AG09319 (cell line): ENCODE measurements around the gene TET3.

Experiments
- DNase-seq: peaks from one replicate; pipeline ENCODE4 v3.0.0-alpha.2; 2010; ENCODE audit warnings: low read depth; ENCODE audit errors: extremely low read depth
- TF ChIP-seq, protein P1 (sequence below): IDR thresholded peaks from 2 replicates; pipeline ENCODE4 v1.5.1; 2011; ENCODE audit warnings: low read depth, mild to moderate bottlenecking, inconsistent platforms, low read length, moderate library complexity

Gene TET3

DNA sequence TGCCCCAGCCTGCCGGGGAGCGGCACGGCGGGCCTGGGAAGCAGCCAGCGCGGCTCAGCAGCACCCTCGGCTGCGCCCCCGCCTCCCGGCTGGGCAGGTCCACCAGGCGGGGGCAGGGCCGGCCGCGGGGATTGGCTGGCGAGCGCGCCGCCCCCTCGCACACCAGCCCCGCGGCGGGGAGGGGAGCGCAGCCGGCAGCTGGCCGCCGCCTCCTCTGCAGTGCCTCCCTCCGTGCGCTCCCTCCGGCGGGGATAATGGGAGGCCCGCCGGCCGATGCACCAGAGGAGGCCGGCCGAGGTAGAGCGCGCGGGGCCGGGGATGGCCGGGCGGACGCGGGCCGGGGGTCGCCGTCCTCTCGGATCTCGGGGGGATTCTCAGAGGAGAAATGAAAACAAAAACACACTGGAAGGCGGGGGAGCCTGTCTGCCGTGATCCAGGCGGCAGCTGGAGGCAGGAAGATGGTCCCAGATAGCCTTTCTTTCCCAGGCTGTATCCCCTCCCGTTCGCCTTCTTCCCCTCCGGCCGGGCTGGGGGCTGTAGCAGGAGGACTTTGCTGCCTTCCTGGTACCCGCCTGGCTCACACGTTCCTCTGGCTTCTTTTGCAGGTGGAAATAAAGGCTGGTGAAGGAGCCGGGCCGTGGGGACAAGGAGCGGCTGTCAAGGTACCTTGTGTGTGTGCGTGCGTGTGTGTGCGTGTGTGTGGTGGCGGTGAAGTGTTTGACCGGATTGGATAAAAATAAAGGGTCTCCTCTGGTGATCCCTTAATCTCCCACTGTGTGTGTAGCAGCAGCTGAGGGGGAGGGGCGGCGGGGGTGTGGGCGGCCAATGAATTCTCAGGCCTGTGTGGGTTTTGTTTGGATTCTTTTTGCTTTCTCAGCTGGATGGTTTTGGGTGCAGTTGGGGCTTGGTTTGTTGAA lies 18.1 kb downstream of the TET3 start:
- peak; percentile 52 for DNase-seq
- TF ChIP-seq, protein P1, sequence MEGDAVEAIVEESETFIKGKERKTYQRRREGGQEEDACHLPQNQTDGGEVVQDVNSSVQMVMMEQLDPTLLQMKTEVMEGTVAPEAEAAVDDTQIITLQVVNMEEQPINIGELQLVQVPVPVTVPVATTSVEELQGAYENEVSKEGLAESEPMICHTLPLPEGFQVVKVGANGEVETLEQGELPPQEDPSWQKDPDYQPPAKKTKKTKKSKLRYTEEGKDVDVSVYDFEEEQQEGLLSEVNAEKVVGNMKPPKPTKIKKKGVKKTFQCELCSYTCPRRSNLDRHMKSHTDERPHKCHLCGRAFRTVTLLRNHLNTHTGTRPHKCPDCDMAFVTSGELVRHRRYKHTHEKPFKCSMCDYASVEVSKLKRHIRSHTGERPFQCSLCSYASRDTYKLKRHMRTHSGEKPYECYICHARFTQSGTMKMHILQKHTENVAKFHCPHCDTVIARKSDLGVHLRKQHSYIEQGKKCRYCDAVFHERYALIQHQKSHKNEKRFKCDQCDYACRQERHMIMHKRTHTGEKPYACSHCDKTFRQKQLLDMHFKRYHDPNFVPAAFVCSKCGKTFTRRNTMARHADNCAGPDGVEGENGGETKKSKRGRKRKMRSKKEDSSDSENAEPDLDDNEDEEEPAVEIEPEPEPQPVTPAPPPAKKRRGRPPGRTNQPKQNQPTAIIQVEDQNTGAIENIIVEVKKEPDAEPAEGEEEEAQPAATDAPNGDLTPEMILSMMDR, result no peak

DNA sequence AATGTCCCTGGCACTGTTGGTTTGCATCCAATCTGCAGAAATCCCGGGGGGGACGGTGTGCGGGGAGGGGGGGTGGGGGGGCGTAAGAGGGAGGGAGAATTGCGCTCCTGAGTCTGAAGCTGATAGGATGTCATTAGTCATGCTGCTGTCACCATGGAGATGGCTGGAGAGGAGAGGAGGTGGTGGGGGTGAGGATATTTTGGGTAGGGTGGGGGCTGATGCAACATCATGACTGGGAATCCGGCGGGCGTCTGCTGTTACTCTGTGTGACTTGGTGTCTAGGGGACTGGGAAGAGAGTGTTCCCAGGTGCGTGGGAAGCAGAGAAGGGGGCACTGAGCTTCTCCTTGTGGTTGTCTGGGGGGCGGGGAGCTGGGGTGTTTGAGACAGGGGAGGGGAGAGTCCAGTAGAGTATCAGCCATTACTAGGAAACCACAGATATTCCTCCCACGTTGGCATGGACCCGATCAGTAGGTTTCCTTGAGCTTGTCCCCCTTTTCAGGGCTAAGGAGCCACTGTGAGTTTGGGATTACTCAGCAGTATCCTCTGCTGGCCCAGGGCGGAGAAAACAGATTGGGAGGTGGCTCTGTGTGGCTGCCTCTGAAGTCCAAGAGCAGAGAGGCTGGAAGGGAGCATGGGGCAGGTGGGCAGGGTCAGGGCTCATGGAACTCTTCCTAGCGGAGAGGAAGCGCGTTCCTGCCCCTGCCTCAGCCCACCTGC lies 18.9 kb downstream of the TET3 start:
- TF ChIP-seq, protein P1, result peak; percentile 19; the same call in 1 of the 2 replicates
- DNase-seq, result peak; percentile 67

DNA sequence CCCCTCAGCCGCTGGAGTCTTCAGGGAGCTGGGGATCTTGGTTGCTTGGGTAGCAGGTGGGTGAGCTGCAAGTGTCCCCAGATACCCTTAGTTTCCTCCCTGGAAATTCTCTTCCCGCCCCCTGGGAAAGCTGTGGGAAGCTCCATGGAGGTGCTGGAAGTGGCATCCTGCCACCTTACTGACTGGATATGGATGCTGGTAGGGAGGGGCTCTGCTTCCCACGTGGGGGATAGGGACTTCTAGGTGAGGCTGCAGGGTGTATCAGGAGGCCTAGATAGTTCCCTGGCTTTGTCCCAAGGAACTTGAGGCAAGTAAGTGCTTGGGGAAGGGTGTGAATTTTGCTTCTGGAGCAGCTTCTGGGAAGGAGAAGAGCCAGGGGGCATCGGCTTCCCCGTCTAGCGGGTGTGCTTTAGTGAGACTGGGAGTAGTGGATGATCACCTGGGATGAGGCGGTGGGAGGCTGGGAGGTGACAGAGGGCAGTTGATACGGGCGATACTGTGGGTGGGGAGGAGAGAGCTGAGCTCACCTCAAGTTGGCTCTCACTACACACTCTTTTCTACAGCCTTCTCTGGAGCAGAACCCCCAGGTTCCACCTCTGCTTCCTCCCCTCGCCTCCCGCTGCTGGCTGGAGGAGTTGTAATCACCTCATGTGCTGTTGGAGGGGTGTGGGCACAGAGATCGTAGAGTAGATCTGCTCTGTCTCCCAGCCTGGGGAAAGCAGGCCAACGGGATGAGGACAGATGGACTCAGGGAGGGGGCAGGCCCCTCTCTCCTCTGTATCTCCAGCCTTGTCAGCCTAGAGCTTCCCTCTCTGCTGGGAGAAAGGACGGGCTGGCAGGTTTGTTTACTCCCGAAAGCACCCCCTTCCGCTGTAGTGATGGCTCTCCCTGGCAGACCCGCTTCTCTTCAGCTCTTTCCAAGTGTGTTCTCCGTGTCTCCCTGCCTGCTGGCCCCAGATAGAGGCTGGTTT lies 19.8 kb downstream of the TET3 start:
- DNase-seq, result no peak

DNA sequence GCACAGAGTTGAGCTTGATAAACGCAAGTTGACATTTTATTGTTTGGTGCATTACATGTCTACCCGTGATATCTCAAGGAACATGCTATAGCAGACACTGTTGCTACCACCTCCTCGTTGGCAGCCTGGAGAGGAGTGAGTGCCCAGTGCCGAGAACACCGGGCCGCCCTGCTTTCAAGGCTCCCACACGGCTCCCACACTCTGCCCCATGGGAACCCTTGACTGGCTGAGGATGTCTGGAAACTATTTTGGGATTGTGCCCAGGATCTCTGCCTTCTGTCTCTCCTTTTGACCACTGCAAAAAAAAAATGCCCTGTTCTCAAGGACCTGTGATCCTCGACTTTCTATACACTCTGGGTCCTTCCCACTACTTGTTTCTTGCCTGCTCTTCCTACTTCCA lies 21.1 kb downstream of the TET3 start:
- DNase-seq, result no peak

More for the DNA sequence above, 19.8 kb downstream of the TET3 start:
- TF ChIP-seq, protein P1, result no peak

DNA sequence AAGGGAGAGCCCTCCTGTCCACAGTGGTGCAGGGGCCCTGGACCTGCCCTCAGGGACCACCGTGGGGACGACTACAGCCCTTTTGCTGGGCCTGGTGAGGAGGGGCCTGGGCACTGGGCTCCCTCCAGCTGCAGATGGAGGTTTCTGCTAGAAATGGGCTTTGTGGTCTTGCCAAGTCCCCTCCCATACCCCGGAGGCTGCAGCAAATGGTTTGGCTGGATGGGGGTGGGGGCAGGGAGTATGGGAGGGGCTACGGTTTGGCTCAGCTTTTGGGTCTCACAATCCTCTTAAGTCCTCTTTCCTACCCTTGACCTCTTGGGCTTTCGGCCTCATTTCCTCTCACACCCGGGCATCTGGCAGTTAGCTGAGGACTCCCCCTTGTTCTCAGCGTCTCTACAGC lies 21.7 kb downstream of the TET3 start:
- TF ChIP-seq, protein P1, result no peak
- DNase-seq, result no peak

More for the DNA sequence above, 21.1 kb downstream of the TET3 start:
- TF ChIP-seq, protein P1, result no peak

DNA sequence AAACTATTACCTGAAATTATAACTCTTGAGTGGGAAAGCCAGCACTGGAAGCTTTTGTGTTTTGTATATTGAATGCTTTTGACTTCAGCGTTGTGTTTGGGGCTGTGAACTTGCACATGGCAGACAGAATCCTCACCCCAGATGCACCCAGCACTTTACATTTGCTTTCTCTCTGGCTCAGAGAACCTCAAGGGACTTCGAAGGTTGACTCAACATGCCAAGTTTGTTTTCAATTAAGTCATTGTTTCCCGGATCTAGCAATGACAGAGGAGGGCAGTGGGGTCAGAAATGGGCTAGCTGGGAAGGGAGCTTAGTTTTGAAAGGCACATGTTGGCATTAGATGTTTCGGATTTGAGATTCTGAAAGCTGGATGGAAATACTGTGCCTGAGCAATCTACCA lies 22.4 kb downstream of the TET3 start:
- TF ChIP-seq, protein P1, result no peak
- no peak for DNase-seq
